ENCODE data around the gene SART3.

DNA sequence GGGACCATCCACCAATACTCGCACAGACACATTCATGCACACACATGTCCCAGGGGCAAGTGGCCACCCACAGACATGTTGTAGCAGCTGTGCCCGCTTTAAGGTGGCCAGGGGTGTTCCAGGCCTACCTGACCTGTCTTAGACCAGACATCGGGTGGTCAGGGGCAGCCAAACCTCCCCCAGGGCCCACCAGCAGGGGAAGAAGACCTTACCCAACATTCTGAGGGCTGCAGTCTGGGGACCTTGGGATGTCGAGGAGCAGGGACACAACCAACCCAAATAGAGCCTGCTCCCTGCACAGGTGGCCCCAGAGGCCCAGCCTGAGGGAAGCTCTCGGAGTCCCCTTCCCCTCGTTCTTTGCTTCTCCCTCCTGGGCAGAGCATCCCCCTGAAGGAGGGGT, 38.6 kb upstream of the SART3 start:
- TF ChIP-seq POLR2AphosphoS5 (IDR thresholded peaks at IDR 0.05) (no peak), POLR2A (IDR thresholded peaks at IDR 0.05) (no peak)
- TF ChIP-seq, protein P1, sequence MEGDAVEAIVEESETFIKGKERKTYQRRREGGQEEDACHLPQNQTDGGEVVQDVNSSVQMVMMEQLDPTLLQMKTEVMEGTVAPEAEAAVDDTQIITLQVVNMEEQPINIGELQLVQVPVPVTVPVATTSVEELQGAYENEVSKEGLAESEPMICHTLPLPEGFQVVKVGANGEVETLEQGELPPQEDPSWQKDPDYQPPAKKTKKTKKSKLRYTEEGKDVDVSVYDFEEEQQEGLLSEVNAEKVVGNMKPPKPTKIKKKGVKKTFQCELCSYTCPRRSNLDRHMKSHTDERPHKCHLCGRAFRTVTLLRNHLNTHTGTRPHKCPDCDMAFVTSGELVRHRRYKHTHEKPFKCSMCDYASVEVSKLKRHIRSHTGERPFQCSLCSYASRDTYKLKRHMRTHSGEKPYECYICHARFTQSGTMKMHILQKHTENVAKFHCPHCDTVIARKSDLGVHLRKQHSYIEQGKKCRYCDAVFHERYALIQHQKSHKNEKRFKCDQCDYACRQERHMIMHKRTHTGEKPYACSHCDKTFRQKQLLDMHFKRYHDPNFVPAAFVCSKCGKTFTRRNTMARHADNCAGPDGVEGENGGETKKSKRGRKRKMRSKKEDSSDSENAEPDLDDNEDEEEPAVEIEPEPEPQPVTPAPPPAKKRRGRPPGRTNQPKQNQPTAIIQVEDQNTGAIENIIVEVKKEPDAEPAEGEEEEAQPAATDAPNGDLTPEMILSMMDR (IDR thresholded peaks at IDR 0.05), result no peak
